ENCODE data around the gene RNF157.

RNF157 gene

DNA sequence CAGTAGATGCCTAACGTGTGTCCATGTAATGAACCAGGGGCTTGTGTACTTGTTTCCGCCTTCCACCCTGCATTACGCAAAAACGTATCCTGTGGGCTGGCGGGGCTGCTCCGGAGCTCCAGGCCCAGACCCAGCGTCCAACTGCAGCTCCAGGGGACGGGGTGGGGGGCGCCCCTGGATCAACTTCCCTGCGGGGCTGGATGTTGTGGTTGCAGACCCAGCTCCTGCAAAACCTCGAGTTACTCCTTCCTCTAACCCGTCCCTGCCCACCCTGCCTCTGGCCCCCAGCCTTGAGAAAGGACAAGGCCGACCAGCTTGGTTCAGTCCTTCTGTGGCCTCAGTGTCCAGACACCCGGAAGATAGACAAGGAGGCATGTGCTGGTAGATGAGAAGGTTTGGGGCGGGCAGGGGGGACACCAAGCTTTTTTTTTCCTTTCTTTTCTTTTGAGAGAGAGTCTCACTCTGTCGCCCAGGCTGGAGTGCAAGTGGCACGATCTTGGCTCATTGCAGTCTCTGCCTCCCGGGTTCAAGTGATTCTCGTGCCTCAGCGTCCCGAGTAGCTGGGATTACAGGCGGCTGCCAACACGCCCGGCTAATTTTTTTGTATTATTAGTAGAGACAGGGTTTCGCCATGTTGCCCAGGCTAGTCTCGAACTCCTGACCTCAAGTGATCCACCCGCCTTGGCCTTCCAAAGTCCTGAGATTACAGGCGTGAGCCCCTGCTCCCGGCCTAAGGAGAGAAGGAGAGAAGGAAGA, 136.0 kb downstream of the RNF157 start:
- Histone ChIP-seq H3K27ac (peak overlapping the region; percentile 71), H3K4me3 (ENCODE audit: low read depth, low read length) (peak overlapping the region; percentile 96), H3K4me1 (no peaks in the 10 kb centered on the region), H2AFZ (peak overlapping the region; percentile 90), H3K9me3 (ENCODE audit: control insufficient read depth, low read length) (no peaks in the 10 kb centered on the region), H3K79me2 (peaks cover 9% of the 10 kb centered on the region), H3K27me3 (ENCODE audit: control insufficient read depth, insufficient read depth, low read length) (no peaks in the 10 kb centered on the region), H3K4me2 (ENCODE audit: low read length) (peak overlapping the region; percentile 88), H3K9ac (no peak overlapping the region), H3K36me3 (ENCODE audit: control insufficient read depth, insufficient read depth, low read length) (no peaks in the 10 kb centered on the region)
- TF ChIP-seq, protein P1, sequence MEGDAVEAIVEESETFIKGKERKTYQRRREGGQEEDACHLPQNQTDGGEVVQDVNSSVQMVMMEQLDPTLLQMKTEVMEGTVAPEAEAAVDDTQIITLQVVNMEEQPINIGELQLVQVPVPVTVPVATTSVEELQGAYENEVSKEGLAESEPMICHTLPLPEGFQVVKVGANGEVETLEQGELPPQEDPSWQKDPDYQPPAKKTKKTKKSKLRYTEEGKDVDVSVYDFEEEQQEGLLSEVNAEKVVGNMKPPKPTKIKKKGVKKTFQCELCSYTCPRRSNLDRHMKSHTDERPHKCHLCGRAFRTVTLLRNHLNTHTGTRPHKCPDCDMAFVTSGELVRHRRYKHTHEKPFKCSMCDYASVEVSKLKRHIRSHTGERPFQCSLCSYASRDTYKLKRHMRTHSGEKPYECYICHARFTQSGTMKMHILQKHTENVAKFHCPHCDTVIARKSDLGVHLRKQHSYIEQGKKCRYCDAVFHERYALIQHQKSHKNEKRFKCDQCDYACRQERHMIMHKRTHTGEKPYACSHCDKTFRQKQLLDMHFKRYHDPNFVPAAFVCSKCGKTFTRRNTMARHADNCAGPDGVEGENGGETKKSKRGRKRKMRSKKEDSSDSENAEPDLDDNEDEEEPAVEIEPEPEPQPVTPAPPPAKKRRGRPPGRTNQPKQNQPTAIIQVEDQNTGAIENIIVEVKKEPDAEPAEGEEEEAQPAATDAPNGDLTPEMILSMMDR (IDR thresholded peaks at IDR 0.05): no peak

DNA sequence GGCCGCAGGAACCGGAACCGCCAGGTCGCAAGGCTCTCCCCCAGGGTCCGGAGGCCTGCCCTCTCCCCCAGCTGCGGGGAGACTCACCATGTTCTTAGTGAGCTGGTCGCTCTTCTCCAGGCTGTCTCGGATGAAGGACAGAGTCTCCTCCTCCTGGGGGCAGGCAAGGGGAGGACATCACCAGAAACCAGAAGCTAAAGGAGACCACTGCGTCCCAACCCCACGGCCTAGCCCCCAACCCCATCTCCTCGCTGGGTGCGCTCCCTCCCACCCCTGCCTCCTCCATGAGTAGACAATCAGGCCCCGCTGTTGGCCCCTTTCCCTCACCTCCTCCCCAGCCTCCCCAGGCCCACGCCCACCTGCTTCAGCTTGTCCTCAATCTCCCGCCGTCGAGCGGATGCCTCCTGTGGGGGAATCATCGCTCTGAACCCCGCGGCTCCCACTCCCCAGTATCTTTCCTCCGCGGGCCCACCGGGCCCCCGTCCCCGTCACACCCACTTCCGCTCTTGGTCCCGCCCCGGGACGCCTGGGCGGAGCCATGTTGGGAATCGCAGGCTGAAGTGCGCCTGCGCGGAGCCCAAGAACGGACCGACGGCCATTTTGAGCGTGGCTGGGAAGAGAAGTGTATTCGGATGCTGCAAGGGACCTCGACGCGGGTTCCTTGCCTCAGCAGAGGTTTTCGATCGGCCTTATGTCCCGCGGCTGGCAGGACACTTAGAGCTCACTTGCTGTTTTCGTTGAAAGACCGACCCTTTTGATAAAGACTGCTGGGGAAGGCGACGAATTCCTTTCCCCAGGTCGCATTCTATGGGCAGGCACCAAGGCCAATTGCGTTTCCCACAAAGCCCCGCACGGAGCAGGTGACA, 136.8 kb downstream of the RNF157 start, which contains the start of gene EXOC7:
EXOC7 (minus strand) TSS at position 514 of the 866 bp plus-strand sequence; CDS start at position 419, 95 bp downstream.
- Histone ChIP-seq H3K4me2 (ENCODE audit: low read length) (peak within 1 kb of the TSS; percentile 88), H3K4me1 (no peaks in the 10 kb centered on the region), H3K79me2 (peaks cover 9% of the 10 kb centered on the region), H3K4me3 (ENCODE audit: low read depth, low read length) (peak within 1 kb of the TSS; percentile 96), H3K27ac (peak within 1 kb of the TSS; percentile 71), H2AFZ (peak within 1 kb of the TSS; percentile 90), H3K36me3 (ENCODE audit: control insufficient read depth, insufficient read depth, low read length) (no peaks in the 10 kb centered on the region), H3K9ac (peak within 1 kb of the TSS; percentile 82), H3K27me3 (ENCODE audit: control insufficient read depth, insufficient read depth, low read length) (no peaks in the 10 kb centered on the region), H3K9me3 (ENCODE audit: control insufficient read depth, low read length) (no peaks in the 10 kb centered on the region)
- TF ChIP-seq, protein P1 (IDR thresholded peaks at IDR 0.05): no peak

DNA sequence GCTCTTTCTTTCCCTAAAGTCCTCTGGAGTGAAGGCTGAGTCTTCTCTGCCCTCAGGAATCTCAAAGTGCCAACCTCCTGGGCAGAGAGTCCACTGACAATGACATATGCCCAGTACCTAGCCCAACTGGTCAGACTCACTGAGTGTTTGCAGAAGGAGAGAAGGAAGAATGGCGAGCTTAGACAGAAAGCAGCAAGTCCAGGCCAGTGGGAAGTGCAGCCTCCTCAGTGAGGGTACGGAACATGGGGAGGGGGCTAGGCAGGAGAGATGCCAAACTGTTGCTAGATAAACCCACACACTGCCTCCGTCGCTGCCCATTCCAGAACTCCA, 137.4 kb downstream of the RNF157 start:
- peak overlapping the region; percentile 82 for H3K9ac ChIP-seq
- no peaks in the 10 kb centered on the region for H3K4me1 ChIP-seq
- no peaks in the 10 kb centered on the region for H3K9me3 ChIP-seq (ENCODE audit: control insufficient read depth, low read length)
- H2AFZ ChIP-seq: peak overlapping the region; percentile 90
- H3K4me2 ChIP-seq (ENCODE audit: low read length): peak overlapping the region; percentile 88
- H3K36me3 ChIP-seq (ENCODE audit: control insufficient read depth, insufficient read depth, low read length): no peaks in the 10 kb centered on the region
- H3K27me3 ChIP-seq (ENCODE audit: control insufficient read depth, insufficient read depth, low read length): no peaks in the 10 kb centered on the region
- H3K4me3 ChIP-seq (ENCODE audit: low read depth, low read length): peak overlapping the region; percentile 96
- H3K79me2 ChIP-seq: peaks cover 9% of the 10 kb centered on the region
- H3K27ac ChIP-seq: peak overlapping the region; percentile 71
- TF ChIP-seq, protein P1 (IDR thresholded peaks at IDR 0.05): no peak

DNA sequence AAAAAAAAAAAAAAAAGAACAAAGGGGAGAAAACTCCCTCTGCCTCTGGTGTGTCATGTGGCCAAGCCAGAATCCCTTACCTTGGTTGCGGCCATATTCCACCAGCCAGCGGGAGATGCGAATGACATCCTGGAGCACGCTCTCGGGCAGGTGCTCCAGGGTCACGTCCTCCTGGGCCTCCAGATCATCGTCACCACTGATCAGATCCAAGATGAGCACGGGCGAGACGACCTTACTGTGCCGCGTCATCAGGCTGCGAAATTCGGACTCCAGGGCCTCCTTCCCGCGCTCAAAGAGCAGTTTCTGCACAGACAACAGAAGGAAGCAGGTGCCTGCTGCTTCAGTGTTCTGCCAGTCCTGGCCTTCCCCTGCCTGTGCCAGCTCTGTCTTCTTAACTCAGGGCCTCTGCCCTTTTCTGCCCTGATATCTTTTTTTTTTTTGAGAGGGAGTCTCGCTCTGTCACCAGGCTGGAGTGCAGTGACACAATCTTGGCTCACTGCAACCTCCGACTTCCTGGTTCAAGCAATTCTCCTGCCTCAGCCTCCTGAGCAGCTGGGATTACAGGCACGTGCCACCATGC, 142.5 kb downstream of the RNF157 start:
- no peak overlapping the region for H3K4me3 ChIP-seq (ENCODE audit: low read depth, low read length)
- TF ChIP-seq, protein P1 (IDR thresholded peaks at IDR 0.05): no peak
- H3K27ac ChIP-seq: no peak overlapping the region
- H3K27me3 ChIP-seq (ENCODE audit: control insufficient read depth, insufficient read depth, low read length): no peaks in the 10 kb centered on the region
- no peaks in the 10 kb centered on the region for H3K9me3 ChIP-seq (ENCODE audit: control insufficient read depth, low read length)
- H3K79me2 ChIP-seq: peaks cover 5% of the 10 kb centered on the region
- no peaks in the 10 kb centered on the region for H3K4me1 ChIP-seq
- H3K9ac ChIP-seq: no peak overlapping the region
- H3K4me2 ChIP-seq (ENCODE audit: low read length): no peak overlapping the region
- H2AFZ ChIP-seq: no peak overlapping the region
- no peaks in the 10 kb centered on the region for H3K36me3 ChIP-seq (ENCODE audit: control insufficient read depth, insufficient read depth, low read length)

Measured in parathyroid adenoma (tissue), 2 donors.